ENCODE data around the gene SCUBE1.
A peak's percentile ranks its signal among the peaks of the same experiment; 100 is the strongest.

Gene SCUBE1

DNA sequence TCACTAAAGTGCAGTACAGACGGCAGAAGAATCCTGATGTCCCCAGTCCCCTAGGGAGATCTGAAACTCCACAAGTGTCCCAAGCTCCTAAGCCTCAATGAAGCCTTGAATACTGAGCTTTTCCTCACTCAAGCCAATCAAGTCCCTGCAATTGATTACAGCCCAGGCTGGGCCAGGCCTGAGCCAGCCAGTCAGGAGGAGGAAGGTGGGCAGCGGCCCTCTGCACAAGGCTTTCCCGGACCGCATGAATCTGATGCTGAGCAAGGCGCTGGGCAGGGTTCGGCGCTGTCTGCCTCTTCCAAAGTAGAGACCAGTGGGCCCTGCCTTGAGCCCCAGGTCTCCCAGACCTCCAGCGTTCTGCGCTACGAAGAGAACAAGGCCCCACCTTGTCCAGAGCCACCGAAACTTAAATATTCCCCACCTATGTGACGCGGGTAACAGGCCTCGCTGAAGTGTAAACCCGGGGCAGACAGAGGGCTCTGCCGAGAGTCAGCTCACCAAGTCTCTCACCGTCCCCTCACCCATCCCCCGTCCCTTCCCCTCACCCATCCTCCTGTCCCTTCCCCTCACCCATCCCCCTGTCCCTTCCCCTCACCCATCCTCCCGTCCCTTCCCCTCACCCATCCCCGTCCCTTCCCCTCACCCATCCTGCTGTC is 63.2 kb downstream of the SCUBE1 start:
- DNase-seq (ENCODE audit: low read depth in 3 of 3): no peak

DNA sequence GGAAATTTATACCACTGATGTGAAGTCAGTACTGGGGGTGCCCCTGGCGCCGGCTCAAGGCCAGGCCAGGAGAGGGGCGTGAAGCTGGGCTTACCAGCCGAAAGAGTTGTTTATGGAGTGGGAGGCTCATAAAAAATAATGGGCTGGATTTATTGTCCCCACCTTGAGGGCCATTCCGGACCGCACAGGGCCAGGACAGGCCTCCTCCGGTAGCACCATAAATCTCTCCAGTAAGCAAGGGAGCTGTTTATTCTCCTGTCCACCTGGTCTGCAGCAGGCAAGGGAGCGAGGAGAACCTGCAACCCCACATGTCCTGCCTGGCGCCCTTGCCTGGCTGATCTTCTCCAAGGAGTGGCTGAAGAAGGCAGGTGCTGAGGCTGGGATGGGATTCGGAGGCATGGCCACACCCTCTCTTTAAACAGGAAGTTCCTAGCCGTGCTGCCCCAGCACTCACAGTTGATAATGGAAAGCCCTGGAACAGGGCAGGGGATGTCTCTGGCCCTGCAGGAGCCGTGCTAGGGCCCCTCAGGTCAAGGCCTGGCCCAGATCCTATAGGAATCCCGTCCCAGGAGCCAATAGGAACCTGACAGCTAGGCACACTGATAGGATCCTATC is 65.1 kb downstream of the SCUBE1 start:
- DNase-seq (ENCODE audit: low read depth in 3 of 3): no peak

DNA sequence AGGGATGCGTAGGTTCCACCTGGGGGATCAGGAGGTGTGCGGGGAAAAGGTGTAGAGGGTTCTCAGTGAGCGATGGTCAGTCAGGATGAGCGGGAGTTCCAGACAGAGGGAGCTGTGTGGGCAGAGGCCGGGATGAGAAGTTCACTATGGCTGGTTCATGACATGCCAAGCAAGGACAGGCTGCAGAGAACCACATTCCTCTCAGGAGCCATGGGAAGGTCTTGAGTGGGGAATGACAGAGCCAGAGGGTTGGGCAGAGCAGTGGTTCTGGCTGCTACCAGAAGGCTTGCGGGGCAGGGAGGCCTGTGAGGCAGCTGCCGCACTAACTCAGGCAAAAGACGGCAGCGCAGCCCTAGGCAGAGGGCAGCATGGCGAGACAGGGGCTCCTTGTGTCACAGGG is 66.1 kb downstream of the SCUBE1 start:
- no peak for DNase-seq (ENCODE audit: low read depth in 3 of 3)

DNA sequence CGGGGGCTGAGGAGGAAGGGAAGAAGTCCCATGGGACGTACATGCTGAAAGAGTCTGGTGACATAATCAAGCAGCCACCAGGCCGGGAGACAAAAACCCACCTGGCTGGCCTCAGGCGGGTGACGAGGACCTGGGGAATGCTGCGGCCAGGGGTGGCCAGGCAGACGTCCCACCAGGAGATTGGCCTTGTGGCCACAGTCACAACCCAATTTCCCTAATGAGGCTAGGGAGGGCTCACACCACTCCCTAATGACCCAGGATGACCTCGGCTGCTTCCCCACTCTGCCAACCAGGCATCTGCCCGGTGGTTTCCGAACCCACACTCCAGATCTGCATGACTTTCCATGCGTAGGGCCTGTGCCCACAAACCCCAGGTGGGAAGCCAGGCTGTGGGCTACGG is 66.9 kb downstream of the SCUBE1 start:
- no peak for DNase-seq (ENCODE audit: low read depth in 3 of 3)

DNA sequence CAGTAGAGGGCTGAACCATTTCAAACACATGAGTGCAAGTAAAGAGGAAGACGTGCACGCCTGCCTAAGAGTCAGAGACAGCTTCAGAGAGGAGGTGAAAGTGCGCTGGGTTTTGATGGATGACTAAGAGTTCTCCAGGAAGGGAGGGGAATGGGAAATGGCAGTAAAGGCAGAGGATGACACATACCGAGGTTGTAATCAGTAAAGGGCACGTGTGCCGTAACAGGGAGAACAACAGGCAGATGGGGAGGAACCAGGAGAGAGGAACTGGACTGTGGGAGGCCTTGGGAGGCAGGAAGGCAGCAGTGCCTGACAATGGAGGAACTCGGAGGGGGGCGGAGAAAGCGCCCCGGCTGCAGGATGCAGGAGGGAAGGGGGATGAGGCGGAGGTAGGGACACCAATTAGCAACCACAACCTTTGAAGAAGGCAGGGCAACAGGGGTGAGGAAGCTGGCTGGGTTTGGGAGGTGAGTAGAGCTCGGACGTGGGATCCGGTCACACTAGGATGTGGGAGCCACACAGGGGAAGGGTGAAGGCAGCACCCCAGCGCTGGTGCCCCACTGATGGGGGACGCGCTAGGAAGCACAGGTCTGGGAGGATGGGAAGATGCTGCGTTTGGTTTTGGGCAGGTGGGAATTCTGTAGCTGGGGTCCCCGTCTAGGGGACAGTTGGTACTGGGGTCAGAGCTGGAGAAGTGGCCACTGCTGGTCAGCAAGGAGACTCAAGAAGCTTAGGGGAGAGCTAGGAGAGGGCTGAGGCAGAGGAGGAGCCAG is 67.4 kb downstream of the SCUBE1 start:
- no peak for DNase-seq (ENCODE audit: low read depth in 3 of 3)

DNA sequence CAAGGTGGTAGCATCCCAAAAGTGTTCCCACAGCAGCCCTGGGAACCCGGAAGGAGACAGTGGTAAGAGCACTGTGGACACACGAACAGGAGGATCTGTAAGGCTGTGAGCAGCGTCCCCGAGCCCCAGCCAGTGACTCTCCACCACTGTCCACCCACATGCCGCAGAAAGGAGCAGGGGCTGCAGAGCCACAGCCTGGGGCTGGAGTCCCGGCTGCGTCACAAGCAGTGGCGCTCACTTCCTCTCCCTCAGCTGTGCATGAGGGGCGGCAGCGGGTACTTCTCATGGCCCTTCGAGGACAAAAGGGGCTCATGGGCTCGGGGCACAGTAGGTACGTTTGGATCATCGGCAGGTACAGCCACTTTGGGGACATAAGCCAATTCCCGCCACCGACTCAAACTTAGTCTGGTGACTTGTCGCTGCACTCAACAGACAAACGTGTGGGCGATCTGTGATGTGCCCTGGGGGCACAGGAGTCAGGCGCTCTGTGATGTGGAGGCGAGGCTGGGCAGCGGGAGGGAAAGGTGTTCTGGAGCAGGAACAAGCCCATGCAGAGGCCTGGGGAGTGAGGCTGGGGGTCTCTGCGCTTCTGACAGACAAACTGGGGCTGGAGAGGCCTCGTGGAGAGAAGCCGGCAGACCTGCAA is 68.5 kb downstream of the SCUBE1 start:
- DNase-seq (ENCODE audit: low read depth in 3 of 3): no peak

DNA sequence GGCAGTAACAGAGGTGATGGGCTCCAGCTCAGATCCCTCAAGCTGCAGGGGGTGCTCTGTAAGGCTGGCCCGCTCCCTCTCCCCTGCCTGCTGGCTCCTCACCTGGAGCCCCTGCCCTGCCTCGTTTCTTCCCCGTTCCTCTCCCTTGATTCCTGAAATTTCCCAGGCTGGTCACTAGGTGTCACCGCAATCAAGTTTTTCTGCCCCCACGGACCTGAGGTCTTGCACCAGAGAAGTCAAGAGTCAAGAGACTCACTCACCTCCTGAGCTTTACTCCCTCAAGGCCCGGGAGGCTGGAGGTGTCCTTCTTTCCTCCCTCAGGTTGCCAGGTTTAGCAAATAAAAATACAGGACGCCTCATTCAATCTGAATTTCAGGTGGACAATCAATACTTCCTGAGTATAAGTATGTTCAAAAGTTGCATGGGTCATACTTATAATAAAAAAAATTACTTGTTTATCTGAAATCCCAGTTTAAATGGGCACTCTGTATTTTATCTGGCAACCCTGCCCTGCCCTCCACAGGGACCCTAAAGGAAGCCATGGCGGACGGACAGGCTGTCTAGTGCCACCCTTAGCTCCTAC is 69.2 kb downstream of the SCUBE1 start:
- peak in 1 of 3 experiments; percentile 5 for DNase-seq (ENCODE audit: low read depth in 3 of 3)

DNA sequence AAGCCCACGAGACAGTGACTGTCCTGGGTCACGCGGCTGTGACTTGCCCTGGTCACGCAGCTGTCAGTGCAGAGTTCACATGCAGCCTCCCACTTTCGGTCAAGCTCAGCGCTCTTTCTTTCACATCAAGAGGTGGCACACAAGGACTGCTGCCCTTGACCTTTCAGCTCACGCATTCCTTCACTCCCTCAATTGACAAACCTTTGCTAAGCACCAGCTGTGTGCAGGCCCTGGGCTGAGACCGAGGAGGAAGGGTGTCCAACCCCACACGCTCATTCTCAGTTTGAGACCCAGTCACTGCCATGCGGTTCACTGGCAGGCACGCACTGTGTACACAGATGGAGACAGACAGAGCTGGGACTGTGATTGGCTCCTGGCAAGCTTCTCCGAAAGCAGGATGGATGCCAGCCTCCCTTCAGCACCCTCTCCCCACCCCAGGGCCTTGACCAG is 70.3 kb downstream of the SCUBE1 start:
- DNase-seq (ENCODE audit: low read depth in 3 of 3): no peak

DNA sequence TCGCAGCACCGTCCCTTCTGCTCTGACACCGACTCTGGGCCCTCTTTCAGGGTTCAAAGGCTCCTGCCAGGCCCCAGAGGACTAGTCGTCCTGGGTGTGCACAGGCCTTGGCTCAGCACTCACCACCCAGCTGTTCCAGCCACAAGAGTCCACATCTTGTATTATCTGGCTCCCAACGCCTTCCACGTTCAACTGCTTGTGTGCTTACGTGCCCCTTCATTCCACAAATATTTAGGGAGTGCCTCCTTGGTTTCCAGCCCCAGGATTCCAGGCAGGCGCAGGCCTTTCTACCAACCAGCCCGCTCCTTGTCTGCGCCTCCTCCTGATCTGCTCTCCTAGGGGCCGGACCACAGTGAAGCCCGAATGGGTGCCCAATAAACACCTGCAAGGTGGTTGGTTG is 70.9 kb downstream of the SCUBE1 start:
- DNase-seq (ENCODE audit: low read depth in 3 of 3): no peak

DNA sequence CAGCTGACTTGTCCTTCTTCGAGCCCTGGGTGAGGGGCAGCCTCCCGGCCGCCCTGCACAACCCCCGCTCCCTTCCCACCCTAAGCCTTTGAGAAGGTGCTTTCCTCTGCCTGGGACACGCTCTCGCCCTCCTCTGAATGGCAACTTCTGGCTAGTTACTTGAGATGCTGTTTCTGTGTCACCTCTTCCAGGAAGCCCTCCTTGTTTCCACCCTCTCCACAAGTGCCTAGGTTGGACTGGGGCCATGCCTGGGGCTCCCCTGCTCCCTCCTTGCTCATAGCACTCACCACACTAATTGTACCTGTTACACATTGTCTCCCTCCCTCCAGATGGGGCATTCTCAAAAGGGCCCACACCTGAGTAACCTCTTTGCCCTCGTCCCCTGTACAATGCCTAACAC is 72.2 kb downstream of the SCUBE1 start:
- no peak for DNase-seq (ENCODE audit: low read depth in 3 of 3)

DNA sequence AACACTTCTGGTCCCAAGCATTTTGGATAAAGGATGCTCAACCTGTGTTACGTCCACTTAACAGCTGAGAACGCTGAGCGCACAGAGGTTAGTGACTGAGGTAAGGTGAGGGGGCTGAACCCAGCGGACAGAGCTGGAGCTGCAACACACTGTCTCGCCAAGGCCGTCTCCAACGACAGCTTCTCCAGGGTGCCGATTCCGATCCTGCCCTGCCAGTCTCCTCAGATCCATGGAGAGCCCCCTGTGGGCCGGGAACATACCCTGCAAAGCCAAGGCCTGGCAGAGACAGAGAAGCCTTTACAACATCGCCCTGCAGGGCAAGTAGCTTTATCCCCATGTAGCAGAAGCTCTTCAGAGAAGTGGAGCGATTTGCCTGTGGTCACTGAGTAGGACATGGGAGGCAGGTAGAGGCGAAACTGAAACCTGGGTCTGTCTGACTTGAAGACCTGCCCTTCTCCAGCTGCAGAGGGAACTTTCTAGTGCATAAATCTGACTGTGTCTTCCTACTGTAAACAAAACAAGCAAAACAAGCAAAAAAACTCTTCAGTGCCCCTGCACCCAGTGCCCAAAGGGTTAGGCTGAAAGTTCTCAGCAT is 72.8 kb downstream of the SCUBE1 start:
- DNase-seq (ENCODE audit: low read depth in 3 of 3): no peak

DNA sequence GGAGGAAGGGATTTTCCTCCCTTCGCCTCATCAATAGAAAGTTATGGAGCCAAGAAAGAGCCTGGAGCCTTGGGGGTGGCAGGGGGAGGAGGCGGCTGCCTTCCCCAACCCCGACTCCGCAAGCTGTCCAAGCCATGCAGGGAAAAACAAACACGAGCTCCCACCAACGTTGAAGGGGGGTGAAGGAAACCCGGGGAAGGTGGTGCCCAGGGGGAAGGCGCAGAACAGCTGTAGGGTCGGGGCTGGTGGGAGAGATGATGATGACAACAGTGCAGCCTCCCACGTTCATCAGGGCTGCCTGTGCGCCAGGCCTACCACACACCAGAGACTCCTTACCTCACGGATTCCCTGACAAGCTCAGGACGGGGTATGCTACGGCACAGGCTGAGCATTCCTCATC is 73.5 kb downstream of the SCUBE1 start:
- DNase-seq (ENCODE audit: low read depth in 3 of 3): no peak

DNA sequence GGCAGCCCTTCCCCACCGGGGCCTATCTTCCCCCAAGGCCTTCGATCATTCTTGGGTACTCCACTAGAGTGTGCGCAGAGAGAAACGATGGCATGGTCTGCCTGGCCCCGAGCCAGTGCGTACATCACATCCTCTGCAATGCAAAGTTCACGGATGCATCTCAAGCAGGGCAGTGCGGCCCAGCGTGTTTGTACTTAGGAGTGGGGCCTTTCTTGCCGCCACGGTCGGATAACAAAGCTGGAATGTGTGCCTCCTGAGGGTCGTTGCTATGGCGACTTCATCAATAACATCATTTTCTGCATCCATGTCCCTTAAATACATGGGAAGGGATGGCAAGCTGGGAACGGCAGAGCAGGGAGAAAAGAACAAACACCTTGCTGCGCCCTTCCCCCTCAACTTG is 73.9 kb downstream of the SCUBE1 start:
- no peak for DNase-seq (ENCODE audit: low read depth in 3 of 3)

DNA sequence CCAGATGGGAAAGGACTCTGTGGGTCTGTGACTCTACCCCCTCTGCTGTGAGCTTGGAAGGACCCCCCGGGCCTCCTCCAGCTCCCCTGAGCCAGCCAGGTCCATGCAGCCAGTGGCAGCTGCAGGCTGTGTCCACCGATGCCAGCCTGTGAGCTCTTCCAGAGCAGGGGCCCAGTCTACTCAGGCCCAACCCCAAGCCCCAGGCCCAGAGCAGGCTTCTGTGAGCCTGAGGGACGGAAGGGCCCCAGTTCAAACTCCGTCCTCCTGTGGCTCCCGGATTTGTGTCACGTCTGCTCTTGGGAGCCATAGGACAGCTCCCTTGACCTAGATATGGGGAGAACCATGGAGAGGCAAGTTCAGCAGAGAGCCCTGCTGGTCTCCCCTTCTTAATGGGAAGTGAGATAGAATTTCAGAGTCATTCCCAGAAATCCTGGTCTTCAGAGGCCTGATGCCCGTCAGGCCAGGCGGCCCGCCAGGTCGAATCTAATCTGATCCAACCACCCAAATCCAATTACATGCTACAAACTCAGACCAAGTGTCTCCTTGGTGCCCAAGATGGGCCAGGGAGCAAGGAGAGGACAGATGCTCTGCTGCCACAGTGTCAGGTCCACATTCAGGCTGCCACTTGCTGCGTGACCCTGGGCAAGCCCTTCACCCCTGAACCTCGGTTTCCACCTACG is 75.1 kb downstream of the SCUBE1 start:
- DNase-seq (ENCODE audit: low read depth in 3 of 3): no peak

DNA sequence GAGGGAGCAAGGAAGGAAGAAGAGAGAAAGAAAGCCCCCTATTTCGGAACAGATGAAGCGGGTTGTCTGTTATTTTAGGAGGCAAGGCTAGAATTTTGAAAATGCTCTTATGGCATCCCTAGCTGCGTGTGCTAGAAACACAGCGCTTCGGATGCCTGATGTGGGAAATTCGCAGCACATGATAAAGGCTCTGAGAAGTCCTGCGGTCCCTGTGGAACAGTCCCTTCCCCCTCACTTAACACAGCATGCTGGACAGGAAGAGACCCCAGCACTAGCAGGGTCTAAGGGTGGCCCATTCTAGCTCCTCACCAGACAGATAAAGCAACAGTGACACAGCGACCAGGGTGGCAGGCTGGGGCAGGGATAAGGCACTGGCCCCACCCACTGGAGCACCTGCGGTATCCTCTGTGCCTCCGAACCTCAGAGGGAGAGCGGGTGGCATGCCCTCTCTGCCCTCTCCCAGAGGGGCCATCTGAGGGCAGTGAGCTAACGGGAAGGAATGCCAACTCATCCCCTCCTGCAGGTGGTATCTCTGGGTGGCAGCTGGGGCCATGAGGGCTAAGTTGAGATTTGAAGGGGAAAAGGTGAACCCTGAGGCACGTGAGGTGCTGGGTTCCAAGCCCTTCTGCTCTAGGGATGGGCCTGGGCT is 75.7 kb downstream of the SCUBE1 start:
- no peak for DNase-seq (ENCODE audit: low read depth in 3 of 3)

DNA sequence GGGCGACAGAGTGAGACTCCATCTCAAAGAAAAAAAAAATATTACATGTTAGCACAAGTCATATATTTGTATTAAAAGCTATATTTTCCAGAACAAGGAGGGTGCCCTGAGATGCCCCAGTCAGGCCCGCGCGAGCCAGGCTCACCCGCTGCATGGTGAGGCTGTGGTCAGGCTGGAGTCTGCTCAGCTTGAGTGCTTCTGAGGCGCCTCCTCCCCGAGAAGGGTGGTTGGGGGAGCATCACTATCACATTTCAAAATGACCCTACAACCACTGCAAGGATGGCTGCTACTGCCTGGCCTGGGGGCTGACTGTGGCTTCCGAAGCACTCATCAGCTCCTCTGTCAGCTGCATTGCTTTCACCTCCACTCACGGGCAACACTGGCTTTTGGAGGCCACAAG is 77.1 kb downstream of the SCUBE1 start:
- no peak for DNase-seq (ENCODE audit: low read depth in 3 of 3)

DNA sequence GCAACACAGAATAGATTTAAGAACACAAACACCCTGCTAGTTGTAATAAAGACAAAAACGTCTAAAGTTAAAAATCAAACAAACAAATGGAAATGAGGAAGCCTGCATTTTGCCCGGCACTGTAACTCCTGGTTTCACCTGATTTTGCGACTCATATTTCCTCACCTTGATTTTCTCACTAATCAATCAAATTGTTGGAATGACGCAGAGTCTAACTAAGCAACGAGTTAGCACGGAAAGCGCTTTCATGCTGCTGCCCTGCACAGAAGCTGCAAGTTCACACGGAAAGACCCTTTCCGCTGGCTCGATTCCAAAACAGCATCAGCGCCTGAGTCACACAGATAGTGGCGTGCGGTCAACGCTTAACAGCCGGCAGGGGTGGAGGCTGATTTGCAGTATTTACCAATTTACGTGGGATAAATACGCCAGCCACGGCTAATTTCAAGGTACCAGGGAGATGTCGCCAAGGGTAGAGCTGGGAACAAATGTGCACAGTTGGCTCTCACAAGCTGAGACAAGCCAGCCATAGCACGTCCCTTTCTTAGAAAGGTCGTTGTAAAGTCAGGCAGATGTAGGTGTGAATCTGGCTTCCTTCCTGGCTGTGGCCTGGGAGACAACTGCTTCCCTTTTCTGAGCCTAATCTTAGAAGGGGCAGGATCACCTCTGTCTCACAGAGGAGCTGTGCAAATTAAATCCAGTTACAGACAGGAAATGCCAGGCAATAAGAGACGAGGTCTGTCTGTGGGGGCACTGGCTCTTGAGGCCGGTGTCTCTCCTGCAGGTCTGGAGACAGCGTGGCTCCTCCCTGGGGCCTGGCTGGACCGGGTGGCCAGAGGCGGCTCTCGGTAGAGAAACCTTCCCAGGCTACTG is 79.3 kb downstream of the SCUBE1 start:
- DNase-seq (ENCODE audit: low read depth in 3 of 3): peak; percentile 29 to 80 (median 68)

DNA sequence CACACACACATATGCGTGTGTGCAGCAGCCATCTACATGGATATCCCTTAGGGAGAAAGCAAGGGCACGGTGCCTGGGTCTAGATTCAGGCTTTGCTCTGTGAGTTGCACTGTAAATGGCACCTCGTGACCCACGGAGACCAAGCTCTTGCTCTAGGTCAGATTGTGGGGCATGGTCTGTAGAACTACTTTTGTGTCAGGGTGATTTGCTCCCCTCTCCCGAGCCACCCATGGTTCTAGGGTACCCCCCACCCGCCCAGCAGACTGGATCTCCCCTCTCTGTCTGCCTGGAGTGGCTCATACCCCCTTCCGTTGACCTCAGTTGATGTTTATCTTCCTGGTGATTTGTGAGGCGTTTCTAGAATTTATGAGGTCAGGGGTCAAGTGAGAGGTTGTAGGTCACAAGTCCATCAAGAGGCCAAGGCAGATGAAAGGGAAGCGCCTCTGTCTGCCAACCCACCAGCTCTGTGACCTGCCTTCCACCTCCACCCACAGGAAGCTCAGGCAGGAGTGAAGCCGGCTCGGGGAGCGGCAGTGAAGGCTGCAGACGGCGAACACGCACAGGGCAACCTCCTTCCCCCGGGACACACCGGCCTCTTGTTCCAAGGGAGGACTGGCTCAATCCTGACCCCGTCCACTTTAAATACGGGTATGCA is 80.1 kb downstream of the SCUBE1 start:
- DNase-seq (ENCODE audit: low read depth in 3 of 3): no peak

Measured in stimulated activated CD4-positive, alpha-beta T cell treated with anti-CD3 and anti-CD28 coated beads, TNF-alpha, amount 100 ng/mL, for 4 hours (primary cell).